GM21717 (cell line): ENCODE results near the gene PPP4R3B.

Experiments used
- ATAC-seq: cut with Tn5 transposase; IDR thresholded peaks from one replicate; pipeline ENCODE4 v1.9.1; 2021; ENCODE audit warnings: mild to moderate bottlenecking, moderate library complexity; ENCODE audit not compliant: unreplicated experiment

Gene PPP4R3B

GRCh38 chr2:55519938-55520885 is 97.2 kb downstream of the PPP4R3B start:
- peak; percentile 22 for ATAC-seq

GRCh38 chr2:55518841-55519165 is 98.6 kb downstream of the PPP4R3B start:
- ATAC-seq, result peak; percentile 9

DNA sequence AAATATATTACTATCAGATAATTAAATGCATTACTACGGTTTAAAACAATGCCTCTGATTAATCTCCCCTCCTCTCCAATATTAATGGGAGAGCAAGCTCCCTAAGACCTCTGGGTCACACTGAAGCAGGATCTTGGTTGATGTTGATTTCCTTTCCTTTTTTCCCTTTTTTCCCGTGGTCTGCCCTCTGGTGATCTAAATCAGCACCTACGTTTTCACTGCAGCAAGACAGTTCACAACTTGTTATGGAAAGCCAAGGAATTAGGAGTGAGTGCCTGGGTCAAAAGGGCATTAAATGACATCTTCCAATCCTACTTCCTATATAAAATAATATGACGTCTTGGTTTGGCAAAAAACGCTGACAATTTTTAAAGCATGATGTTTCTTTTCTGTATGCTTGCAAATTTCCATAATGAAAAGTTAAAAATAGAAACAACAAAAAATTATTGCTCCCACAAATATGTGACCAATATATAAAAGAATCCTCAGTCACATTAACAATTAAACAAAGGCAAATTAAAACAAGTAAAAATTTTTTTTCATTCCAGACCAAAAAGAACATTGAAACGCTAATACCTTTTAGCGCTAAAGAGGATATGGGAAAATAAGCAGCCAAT is 105.8 kb downstream of the PPP4R3B start:
- no peak for ATAC-seq

GRCh38 chr2:55502590-55503141 is 114.8 kb downstream of the PPP4R3B start:
- no peak for ATAC-seq

GRCh38 chr2:55500025-55500424 is 117.4 kb downstream of the PPP4R3B start:
- no peak for ATAC-seq

- ATAC-seq, result no peak
These were observed 118.8 kb downstream of the PPP4R3B start for GRCh38 chr2:55498582-55498981.
